MG63 (cell line): ENCODE data around the gene LHX3. TPM values are rescaled to one million over a fixed set of nuclear protein-coding genes. Genes with fewer than 3 reads are reported as not detected.

Experiments
- DNase-seq: peaks from one replicate; pipeline ENCODE4 v3.0.0-alpha.2; 2020
- H3K27me3 ChIP-seq: fragments of 250-450 bp; sonication (Bioruptor Pico); 2 replicates; pipeline ENCODE4 v1.5.1; 2020; ENCODE audit warnings: mild to moderate bottlenecking, moderate library complexity
- H3K36me3 ChIP-seq: fragments of 250-450 bp; sonication (Bioruptor Pico); 2 replicates; pipeline ENCODE4 v1.5.1; 2020; ENCODE audit warnings: mild to moderate bottlenecking, moderate library complexity
- H3K4me3 ChIP-seq: fragments of 250-450 bp; sonication (Bioruptor Pico); 2 replicates; pipeline ENCODE4 v1.5.1; 2020; ENCODE audit warnings: mild to moderate bottlenecking, moderate library complexity
- H3K9me3 ChIP-seq: fragments of 250-450 bp; sonication (Bioruptor Pico); 2 replicates; pipeline ENCODE4 v1.5.1; 2020; ENCODE audit warnings: mild to moderate bottlenecking, moderate library complexity
- total RNA-seq: library from RNA; depleted of rRNA; stranded (reverse); fragments of >200 nt; shearing (Covaris generic); gene quantifications from 2 replicates; pipeline ENCODE4 v1.2.3, GENCODE V29; 2014; ENCODE audit warnings: low replicate concordance

LHX3 gene
- total RNA-seq, 1 experiment from 2014 or later = not detected

DNA sequence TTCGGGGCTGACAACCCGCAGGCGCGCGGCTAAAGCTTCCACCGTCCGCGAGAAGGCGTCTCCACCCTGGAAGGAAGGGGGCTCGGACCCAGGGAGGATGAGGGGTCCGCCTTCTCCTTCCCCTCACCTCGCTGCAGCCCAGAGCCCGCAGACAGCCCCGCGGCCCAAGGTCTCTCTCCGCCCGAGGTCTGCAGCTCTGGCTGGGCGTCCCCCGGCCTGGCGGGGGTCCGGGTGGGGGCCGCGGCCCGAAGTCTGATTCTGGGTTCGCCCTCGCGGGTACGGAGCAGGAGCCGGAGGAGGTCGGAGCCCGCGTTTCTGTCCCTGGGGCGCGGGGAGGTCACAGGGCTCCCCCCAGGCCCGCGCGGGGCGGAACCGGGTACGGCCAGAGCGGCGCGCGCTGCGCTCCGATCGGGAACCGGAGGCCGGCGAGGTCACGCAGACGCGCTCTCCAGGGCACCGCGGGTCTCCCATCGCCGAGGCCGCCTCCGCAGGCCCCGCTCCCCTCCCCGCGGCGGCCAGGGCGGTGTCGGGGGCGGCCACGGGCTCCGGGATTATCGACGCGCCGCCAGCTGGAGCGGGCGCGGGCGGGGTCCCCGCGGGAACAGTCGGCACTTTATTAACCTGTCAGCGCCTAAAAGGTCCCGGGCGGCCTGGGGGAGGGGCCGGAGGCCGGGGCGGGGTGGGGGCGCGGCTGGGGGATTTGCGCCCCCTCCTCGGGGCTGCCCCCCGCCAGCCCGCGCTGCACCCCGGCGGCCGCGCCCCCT, 11.6 kb downstream of the LHX3 start:
- no peak overlapping the region for H3K4me3 ChIP-seq
- no peaks in the 10 kb centered on the region for H3K9me3 ChIP-seq
- peaks cover 52% of the 10 kb centered on the region for H3K27me3 ChIP-seq
- DNase-seq = no peak
- no peaks in the 10 kb centered on the region for H3K36me3 ChIP-seq

GRCh38 chr9:136192289-136193126, 12.4 kb downstream of the LHX3 start:
- no peaks in the 10 kb centered on the region for H3K9me3 ChIP-seq
- H3K27me3 ChIP-seq = peaks cover 44% of the 10 kb centered on the region
- H3K36me3 ChIP-seq = no peaks in the 10 kb centered on the region
- DNase-seq = no peak
- H3K4me3 ChIP-seq = no peak overlapping the region

DNA sequence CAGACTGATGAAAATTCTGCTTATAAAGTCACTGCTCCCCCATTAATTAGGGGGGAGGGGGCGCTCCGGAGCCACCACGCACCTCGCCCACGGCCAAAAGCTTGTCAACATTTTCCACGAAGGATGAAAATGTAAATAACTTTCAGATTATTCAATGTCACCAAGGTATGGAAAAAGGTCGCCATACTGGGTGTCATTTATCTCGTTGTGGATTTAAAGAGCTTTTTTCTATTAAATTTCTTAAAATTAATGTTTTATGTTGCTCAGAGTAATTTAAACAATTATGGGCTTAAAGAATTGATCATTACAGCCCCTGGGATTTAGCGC, 13.0 kb downstream of the LHX3 start:
- no peak for DNase-seq
- Histone ChIP-seq H3K36me3 (no peaks in the 10 kb centered on the region), H3K27me3 (peaks cover 42% of the 10 kb centered on the region), H3K9me3 (no peaks in the 10 kb centered on the region), H3K4me3 (no peak overlapping the region)

DNA sequence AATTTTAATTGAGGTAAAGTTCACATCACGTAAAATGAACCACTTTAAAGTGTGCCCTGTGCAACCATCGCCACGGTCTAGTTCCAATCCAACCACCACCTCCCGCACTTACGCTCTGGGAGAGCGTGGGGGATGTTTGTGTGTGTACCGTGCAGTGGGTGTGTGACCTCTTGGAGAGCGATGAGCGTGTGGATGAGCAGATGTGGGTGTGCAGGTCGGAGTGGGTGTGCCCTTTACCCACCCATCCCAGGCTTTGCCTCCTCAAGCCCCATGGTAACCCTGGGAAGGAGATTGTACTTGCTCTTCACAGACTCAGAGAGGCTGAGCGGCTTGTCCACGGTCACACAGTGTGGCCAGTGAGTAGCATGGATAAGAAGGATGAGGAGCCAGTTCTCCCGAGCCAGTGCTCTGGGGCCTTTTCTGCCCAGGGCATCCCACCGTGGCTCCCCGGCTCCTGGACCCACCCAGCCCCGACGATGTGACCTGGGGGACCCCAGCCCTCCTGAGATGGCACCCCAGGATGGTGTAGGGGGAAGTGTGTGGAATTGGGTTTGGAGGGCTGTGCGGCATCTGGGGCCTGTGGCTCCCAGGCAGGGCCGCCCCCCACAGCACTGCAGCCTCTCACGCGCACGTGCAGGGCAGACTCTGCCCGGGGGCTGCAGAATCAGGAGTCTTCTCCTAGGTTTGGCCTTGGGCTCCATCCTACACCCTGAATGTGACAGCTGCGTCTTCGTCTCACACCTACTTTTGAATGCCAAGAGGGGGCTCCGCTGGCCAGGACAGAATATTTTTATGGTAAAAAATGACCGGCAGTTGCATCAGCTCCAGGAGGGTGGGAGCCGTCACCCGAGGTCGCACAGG, 13.6 kb downstream of the LHX3 start:
- Histone ChIP-seq H3K9me3 (no peaks in the 10 kb centered on the region), H3K36me3 (no peaks in the 10 kb centered on the region), H3K4me3 (no peak overlapping the region), H3K27me3 (peaks cover 37% of the 10 kb centered on the region)
- no peak for DNase-seq

GRCh38 chr9:136190656-136191055, 14.3 kb downstream of the LHX3 start:
- peaks cover 31% of the 10 kb centered on the region for H3K27me3 ChIP-seq
- no peak for DNase-seq

DNA sequence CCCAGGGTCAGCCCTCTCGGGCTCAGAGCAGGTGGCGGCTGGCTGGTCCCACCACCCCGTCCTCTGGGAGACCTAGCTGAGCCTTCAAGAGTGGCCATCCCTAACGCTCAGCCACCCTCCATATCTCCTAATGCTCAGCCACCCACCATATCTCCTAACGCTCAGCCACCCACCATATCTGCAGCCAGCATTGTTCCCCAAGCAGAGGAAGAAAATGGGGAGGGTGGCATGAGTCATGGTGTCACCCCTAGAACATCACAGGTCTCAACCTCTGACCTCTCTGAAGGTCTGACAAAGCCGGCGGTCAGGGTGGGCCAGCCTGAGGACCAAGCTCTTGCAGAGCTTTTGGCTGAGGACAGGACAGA, 14.7 kb downstream of the LHX3 start:
- DNase-seq = no peak
- Histone ChIP-seq H3K27me3 (peaks cover 29% of the 10 kb centered on the region), H3K9me3 (no peaks in the 10 kb centered on the region), H3K36me3 (no peaks in the 10 kb centered on the region), H3K4me3 (no peak overlapping the region)

More at GRCh38 chr9:136190656-136191055, 14.3 kb downstream of the LHX3 start:
- no peaks in the 10 kb centered on the region for H3K9me3 ChIP-seq
- no peaks in the 10 kb centered on the region for H3K36me3 ChIP-seq
- H3K4me3 ChIP-seq = no peak overlapping the region

DNA sequence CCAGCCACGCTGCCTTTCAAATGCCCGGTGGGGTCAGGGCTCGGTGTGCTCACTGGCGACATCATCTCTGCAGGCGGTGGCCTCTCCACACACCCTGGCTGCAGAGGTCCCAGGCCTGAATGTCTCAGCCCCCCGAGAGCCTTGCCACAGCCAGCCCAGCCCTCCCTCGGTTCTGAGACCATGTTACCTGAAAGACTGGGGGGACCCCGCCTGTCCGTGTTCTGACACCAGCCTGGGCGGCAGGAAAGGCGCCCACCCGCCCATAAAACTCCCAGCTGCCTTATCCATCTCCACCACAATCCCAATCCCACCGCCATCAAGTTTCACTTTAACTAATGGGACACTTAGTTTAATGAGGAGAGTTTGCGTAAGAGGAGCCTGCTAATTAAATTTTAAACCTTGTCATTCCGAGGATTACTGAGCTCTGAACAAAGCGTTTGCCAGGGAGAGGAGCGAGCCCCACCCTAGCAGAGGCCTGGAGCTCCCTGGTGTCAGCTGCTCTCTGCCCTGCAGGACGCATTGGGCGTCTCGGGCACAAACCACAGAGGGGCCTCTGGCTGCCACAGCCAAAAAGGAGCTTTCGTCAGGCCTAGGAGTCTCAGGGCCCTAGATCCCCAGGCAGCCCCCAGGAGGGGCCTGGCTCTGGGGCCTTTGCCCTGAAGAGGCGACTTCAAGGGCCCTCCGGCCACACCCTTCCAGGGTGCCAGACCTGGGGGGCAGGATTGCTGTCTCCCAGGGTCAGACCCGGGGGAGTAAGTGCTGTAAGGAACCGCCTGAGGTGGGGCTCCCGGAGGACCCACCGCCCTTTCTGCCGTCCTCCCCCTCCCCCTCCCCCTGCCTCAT, 15.3 kb downstream of the LHX3 start:
- Histone ChIP-seq H3K36me3 (no peaks in the 10 kb centered on the region), H3K4me3 (no peak overlapping the region), H3K9me3 (no peaks in the 10 kb centered on the region), H3K27me3 (peaks cover 25% of the 10 kb centered on the region)
- no peak for DNase-seq

DNA sequence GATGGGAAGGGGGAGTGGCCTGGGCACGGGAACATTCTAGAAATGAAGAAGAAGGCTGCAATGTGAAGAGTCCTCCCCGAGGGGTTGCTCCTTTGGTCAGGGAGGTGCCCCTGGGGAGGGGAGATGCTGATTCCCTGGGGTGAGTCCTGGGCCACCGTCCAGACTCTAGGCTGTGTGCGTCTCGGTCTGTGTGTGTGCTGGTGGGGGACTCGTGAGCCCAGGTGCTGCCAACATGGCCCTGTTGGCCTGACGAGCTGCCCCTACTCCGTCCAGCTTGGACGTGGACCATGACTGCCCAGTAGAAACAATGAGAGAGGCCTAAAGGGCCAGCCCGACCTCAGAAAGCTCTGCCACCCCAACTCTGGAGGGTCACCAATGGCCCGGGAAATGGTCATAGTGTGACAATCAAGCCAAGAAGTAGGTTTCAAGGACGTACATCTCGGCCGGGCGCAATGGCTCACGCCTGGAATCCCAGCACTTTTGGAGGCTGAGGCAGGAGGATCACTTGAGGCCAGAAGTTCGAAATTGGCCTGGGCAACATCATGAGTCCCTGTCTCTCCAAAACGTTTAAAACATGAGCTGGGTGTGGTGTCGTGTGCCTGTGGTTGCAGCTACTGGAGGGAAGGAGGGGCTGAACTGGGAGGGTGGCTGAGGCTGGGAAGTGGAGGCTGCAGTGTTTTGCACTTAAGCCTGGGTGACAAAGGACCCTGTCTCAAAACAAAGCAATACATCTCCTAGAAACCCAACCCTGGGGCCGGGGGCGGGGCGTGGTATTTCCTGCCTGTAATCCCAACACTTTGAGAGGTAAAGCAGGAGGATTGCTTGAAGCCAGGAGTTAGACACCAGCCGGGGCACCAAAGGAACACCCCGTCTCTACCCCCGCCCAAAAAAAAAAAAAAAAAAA, 17.0 kb downstream of the LHX3 start:
- H3K27me3 ChIP-seq = peaks cover 16% of the 10 kb centered on the region
- no peaks in the 10 kb centered on the region for H3K36me3 ChIP-seq
- H3K9me3 ChIP-seq = no peaks in the 10 kb centered on the region
- DNase-seq = no peak
- no peak overlapping the region for H3K4me3 ChIP-seq

- Histone ChIP-seq H3K4me3 (no peak overlapping the region), H3K9me3 (no peaks in the 10 kb centered on the region), H3K36me3 (no peaks in the 10 kb centered on the region), H3K27me3 (peaks cover 8% of the 10 kb centered on the region)
- DNase-seq = no peak
Observed at GRCh38 chr9:136187197-136187596, 17.7 kb downstream of the LHX3 start.

DNA sequence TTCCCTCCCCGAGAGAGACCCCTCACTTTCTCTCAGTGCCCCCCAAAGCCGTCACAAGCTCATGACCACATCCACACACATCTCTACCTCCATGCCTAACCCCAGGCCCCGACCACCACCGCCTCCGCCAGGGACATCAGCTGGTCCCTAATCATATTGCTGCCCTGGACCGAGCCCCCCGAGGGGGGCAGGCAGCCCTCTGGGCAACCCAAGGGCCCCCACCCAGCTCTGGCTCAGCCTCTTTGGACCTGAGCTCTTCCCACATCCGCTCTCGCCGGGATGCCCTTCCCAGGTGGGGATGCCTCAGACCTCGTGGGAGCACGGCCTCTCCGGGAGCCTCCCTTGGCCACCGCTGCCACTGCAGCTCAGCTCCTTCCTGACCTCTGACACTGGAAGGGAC, 18.5 kb downstream of the LHX3 start:
- H3K4me3 ChIP-seq = no peak overlapping the region
- no peaks in the 10 kb centered on the region for H3K36me3 ChIP-seq
- DNase-seq = no peak
- H3K9me3 ChIP-seq = no peaks in the 10 kb centered on the region
- H3K27me3 ChIP-seq = peaks cover under 1% of the 10 kb centered on the region; the same call in 1 of the 2 replicates

DNA sequence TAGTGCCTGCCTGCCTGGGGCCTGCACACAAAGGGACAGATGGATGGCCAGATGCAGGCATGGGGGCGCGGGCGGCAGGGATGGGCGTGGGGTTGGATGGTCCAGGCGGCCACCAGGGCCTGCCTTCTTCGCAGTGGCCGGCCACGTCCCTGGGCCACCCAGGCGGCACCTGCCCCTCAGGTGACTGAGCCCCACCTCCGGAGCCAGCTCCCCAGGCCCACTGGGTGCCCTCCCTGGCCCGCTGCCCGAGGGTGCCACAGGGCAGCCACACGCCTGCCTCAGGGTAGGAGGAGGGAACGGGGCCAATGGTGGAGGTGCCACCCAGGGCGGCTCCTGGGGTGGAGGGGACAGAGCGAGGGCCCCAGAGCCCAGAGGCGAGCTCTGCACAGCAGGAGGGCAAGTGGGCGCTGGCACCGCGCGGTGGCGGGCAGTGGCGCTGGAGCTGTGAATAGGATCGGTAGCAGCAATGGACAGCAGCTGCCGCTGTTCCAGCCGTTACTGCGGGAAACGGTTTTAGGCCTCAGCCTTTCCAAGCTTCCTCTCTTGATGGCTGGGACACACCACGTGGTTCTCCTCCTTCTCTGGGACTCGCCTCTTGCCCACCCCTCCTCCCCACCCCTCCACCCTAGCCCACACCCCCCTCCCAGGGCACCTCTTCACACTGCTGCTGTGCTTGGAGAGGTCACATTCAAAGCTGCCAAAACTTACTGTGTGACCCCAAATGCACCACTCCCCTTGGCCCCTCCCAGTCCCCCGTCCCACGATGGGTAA, 19.1 kb downstream of the LHX3 start:
- no peak for DNase-seq
- no peak overlapping the region for H3K4me3 ChIP-seq
- no peaks in the 10 kb centered on the region for H3K36me3 ChIP-seq
- no peaks in the 10 kb centered on the region for H3K9me3 ChIP-seq
- H3K27me3 ChIP-seq = no peaks in the 10 kb centered on the region

- Histone ChIP-seq H3K9me3 (no peaks in the 10 kb centered on the region), H3K27me3 (no peaks in the 10 kb centered on the region), H3K4me3 (no peak overlapping the region), H3K36me3 (no peaks in the 10 kb centered on the region)
- no peak for DNase-seq
Observed at GRCh38 chr9:136185066-136185465, 19.9 kb downstream of the LHX3 start.

- no peaks in the 10 kb centered on the region for H3K27me3 ChIP-seq
Observed at GRCh38 chr9:136182850-136183422, 22.0 kb downstream of the LHX3 start.

DNA sequence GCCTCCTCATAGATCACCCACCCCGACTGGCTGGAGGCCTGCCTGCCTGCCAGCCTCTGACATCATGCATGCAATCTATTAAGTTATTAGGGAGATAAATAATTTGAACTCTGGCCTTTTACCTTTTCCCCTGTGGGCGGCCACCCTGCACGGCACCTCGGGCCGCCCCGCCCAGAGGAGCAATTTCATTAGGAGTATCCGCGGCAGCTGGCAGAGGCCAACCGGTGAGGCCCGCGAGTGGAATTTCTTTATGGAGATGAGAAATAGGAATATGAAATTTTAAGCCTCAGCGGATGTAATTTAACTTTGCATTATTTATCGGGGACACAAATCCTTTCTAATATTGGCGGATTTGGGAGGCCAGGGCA, 22.5 kb downstream of the LHX3 start:
- Histone ChIP-seq H3K9me3 (no peaks in the 10 kb centered on the region), H3K4me3 (no peak overlapping the region), H3K27me3 (no peaks in the 10 kb centered on the region), H3K36me3 (no peaks in the 10 kb centered on the region)
- DNase-seq = no peak

More at GRCh38 chr9:136182850-136183422, 22.0 kb downstream of the LHX3 start:
- Histone ChIP-seq H3K9me3 (no peaks in the 10 kb centered on the region), H3K36me3 (no peaks in the 10 kb centered on the region), H3K4me3 (no peak overlapping the region)
- DNase-seq = no peak
